ENCODE data around the gene CDH26.

The CDH26 gene

GRCh38 chr20:60063739-60064380 is 105.6 kb downstream of the CDH26 start:
- DNase-seq (ENCODE audit: low spot score), result no peak
